CD4-positive, alpha-beta T cell treated with Interleukin-17A for 4 hours (primary cell): Measurements from ENCODE around the gene WNT8B.

Experiments
- DNase-seq: peaks from one replicate; pipeline ENCODE4 v3.0.0-alpha.2; 2020; ENCODE audit warnings: mixed read lengths

The WNT8B gene

GRCh38 chr10:100483876-100484666 is 21.3 kb downstream of the WNT8B start:
- no peak for DNase-seq

GRCh38 chr10:100485366-100485765 is 22.6 kb downstream of the WNT8B start:
- DNase-seq: no peak

- no peak for DNase-seq
These were observed 23.1 kb downstream of the WNT8B start for GRCh38 chr10:100485801-100486495.

- DNase-seq: no peak
These were observed 24.7 kb downstream of the WNT8B start for GRCh38 chr10:100487529-100487928.

GRCh38 chr10:100489396-100489795 is 26.6 kb downstream of the WNT8B start:
- no peak for DNase-seq

- DNase-seq: no peak
These were observed 27.7 kb downstream of the WNT8B start for GRCh38 chr10:100490531-100490930.

GRCh38 chr10:100496567-100496966 is 33.8 kb downstream of the WNT8B start:
- no peak for DNase-seq

GRCh38 chr10:100498059-100498458 is 35.2 kb downstream of the WNT8B start:
- no peak for DNase-seq

GRCh38 chr10:100501423-100501822 is 38.6 kb downstream of the WNT8B start:
- DNase-seq: no peak

GRCh38 chr10:100502926-100503494 is 40.2 kb downstream of the WNT8B start:
- DNase-seq: no peak

GRCh38 chr10:100504096-100504495 is 41.3 kb downstream of the WNT8B start:
- DNase-seq: no peak

- no peak for DNase-seq
These were observed 42.4 kb downstream of the WNT8B start for GRCh38 chr10:100505164-100505563.

GRCh38 chr10:100506596-100507356 is 44.0 kb downstream of the WNT8B start:
- no peak for DNase-seq

GRCh38 chr10:100507357-100507732 is 44.5 kb downstream of the WNT8B start:
- DNase-seq: no peak

- DNase-seq: no peak
These were observed 45.5 kb downstream of the WNT8B start for GRCh38 chr10:100508266-100508665.

GRCh38 chr10:100508691-100509150 is 45.9 kb downstream of the WNT8B start:
- DNase-seq: peak; percentile 48

GRCh38 chr10:100509241-100509840 is 46.5 kb downstream of the WNT8B start:
- DNase-seq: peak; percentile 52

- peak; percentile 69 for DNase-seq
These were observed 47.9 kb downstream of the WNT8B start for GRCh38 chr10:100510533-100511308.

- no peak for DNase-seq
These were observed 52.8 kb downstream of the WNT8B start for GRCh38 chr10:100515612-100516011.

- DNase-seq: no peak
These were observed 54.0 kb downstream of the WNT8B start for GRCh38 chr10:100516847-100517246.

GRCh38 chr10:100518761-100519241 is 56.0 kb downstream of the WNT8B start:
- DNase-seq: peak; percentile 75
